Right hindlimb (tissue), 1 donor: ENCODE results near the gene XYLB.
A peak's percentile ranks its signal among the peaks of the same experiment; 100 is the strongest.
"Not testable (repeated sequence)": the region's sequence is repeated elsewhere in the genome, so short reads cannot be mapped to it uniquely, and the experiment has no call there.

ENCODE experiments used
- DNase-seq: peaks from one replicate; pipeline ENCODE4 v3.0.0-alpha.2; 2018

Gene XYLB

DNA sequence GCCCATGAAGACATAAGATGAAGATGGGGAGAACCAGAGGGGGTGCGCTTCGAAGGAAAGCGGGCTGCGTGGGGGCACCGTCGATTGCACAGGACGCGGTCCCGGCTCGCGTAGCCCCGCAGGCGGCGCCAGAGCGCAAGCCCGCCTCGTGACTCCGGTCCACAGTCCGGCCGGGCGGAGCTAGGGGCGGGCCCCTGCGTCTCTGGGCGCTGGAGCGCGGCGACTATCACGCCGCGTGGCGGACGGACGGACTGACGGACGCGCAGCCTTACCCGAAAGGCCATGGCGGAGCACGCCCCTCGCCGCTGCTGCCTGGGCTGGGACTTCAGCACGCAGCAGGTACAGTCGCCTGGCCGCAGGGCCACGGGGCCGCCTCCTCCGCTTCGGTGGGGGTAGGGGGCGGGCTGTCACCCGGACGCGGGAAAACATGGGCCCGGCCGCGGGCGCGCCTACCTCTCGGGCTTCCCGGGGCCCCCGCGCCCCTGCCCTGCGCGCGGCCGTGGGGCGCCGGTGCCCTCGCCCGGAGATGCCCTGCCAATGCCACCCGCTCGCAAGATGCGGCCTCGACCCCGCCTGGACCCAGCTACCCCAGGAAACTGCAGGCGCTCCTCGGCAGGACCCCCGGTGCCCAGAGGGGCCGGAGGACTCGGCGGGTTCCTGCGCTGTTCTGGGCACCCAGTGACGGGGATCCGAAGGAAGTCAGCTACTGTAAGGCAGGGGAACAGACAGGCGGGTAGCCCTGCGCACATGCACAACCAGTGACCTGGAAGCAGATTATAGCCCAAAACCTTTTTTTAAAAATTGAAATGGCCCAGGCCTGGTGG is at the start of gene XYLB:
TSS of gene XYLB (plus strand) at position 199 of the 824 bp plus-strand sequence. CDS start at position 283, 84 bp downstream.
- DNase-seq = peak; percentile 88

GRCh38 chr3:38297053-38297452 is 49.5 kb upstream of the XYLB start:
- not testable (repeated sequence) for DNase-seq

- DNase-seq = no peak
Observed at GRCh38 chr3:38297537-38297936, 49.0 kb upstream of the XYLB start.

DNA sequence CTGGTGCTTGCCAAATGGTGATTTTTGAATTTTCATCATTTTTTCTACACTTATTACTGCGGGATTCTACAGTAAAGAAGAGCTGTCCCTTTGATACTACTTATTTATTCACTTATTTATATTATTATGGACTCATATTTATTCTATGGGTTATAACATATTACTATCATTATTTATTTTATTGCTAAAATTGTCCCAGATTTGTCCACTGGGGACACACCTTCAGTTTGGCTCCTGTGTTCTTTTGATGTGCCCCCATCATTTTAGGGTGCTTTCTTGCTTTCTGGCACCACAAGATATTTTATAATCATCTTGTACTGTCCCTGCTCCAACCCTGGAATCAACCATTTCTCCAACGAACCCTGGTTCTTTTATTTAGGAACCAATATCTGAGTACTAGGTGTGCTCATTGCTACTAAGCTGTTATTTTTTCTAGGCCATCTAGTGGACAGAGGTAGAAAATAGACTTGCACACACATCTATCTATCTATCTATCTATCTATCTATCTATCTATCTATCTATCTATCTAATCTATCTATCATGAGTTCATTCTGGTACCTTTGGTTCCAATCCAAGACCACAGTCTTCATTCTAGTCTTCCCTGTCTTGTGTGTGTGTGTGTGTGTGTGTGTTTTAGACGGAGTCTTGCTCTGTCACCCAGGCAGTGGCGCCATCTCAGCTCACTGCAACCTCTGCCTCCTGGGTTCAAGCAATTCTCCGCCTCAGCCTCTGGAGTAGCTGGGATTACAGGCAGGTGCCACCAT is 48.5 kb upstream of the XYLB start:
- DNase-seq = no peak

GRCh38 chr3:38306941-38307340 is 39.6 kb upstream of the XYLB start:
- no peak for DNase-seq

DNA sequence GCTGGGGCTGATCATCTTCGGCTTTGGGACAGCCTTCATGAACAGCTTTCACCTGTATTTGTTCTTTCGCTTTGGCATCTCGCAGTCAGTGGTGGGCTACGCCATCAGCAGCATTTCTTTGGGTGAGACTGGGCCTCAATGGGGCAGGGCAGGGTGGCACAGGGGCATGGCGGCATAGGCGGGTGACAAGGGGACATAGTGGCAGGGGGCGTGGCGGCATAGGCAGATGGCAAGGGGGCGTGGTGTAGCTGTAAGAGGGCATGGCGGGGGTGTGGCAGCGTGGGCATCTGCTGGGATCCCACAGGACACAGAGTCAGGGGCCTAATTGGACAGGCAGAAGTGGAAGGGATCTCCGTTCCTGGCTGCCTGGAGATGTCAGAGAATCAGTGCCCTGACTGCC is 39.0 kb upstream of the XYLB start:
- DNase-seq = no peak

GRCh38 chr3:38308456-38308855 is 38.1 kb upstream of the XYLB start:
- no peak for DNase-seq

DNA sequence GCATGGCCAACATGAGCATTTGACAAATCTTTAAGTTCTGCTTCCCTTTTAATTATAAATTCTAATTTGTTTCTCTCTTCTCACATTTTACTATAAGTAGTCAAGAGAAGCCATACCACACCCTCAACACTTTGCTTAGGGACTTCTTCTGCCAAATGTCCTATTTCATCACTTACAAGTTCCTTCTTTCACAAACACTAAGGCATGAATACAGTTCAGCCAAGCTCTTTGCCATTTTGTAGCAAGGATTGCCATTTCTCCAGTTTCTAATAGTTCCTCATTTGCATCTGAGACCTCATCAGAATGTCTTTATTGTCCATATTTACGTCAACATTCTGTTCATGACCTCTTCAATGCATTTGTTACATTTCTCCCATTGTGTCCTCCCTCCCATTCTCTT is 35.1 kb upstream of the XYLB start:
- DNase-seq = no peak

DNA sequence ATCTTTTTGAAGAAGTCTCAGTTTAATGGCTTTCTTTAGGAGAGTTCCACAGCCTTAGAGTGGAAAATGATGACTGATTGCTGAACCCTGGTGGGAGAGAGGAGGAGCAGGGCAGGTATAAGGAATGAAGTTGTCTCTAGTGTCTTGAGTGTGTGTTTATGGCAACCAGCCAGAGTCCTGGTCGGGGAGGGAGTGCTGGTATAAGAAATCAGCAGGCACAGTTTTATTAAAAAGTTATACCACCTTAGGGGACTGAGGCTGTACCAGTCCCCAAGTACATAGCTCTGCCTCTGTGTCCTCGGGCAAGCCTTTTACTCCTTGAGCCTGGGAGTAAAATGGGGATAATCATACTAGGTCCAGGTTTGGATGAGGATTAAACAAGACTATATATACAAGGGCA is 34.6 kb upstream of the XYLB start:
- no peak for DNase-seq

- DNase-seq = no peak
Observed at GRCh38 chr3:38312356-38312755, 34.2 kb upstream of the XYLB start.

- no peak for DNase-seq
Observed at GRCh38 chr3:38313263-38313662, 33.3 kb upstream of the XYLB start.

GRCh38 chr3:38313695-38314094 is 32.9 kb upstream of the XYLB start:
- DNase-seq = no peak

DNA sequence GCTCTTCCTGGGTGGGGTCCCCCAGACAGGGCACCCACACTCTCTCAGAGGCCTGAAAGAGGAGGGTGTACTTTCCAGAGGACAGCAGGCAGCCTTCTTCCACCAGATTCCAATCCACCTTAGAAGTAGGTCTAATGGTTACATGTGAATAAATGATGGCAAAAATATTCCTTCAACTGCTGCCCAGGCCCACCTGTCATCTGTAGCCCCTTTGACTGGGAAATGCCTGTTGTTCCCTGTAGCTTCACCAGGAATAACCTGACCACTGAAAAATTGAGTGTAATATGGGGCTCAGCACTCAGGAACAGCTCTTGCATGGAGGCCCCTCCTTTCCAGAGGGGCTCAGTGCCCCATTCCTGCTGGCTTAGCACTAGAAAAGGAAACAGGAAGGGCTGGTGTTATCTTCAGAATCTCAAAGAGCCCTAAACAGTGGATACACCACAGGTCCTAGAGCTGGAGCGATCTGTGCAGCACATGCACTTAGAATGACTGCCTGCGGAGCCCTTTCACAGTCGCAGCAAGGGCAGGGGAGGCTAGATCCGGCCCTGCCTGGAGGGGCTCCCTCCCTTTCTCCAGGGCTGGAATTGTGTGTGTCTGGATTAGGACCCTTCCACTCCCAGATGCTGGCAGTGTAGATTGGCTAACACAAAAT is 32.3 kb upstream of the XYLB start:
- DNase-seq = no peak

DNA sequence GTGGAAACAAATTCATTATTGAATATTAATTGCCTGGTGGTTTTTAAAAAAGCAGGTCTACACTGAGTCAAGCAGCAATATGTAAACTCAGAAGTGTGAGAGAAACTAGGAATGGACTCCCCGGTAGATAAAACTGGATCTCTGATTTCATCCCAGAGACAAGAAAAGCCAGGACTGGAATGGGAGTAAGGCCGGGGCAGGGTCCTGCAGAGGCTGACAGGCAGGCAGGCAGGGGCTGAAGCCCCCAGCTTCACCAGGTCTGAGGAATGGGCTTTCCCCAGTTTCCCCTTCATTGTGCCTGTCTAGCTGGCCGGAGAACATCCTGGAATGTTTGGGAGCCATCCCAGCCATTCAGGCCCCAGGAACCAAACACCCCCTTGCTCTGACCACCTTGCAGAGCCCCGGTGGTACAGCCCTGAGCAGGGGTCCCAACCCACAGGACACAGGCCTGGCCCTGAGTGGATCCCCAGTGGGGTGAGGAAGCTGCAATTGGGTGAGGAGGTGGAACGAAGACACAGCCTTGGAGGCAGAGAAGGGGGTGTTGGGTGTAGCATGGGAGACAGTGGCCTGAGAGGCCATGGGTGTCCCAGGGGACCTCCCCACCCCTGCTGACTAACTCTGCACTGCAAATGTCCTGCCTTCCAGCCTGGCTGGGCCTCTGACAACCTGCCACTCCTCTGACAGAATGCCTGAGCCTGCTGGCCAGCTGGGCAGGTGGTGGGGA is 31.7 kb upstream of the XYLB start:
- no peak for DNase-seq

DNA sequence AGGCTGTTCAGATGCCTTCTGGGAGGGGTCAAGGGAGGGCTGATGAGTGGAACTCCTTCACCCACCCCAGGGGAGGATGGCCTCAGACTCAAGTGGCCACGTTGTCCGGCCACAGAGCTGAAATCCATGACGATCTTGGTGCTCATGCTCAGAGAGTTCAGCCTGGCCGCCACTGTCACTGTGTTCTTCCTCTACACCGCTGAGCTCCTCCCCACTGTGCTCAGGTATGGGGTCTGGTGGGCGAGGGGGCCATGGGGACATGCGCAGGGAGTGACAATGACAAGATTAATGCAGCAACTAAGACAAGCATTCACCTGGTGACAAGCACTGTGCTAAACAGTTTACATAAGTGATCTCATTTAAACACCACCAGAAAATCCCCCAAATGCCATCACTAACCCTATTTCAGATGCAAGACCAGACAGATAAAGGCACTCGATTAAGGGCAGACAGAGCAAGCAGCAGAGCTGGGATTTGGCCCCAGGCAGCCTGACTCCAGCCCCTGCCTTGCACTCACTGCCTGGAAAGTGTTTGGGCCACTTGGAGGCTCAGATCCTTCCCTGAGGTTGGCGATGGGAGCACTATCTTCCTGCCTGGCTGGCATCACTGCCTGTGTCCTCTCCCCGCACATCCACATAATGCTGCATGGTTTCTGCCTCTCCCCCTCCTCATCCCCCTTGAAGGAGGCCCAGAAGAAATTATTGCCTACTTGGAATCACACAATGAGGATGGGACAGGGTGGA is 30.9 kb upstream of the XYLB start:
- DNase-seq = no peak

DNA sequence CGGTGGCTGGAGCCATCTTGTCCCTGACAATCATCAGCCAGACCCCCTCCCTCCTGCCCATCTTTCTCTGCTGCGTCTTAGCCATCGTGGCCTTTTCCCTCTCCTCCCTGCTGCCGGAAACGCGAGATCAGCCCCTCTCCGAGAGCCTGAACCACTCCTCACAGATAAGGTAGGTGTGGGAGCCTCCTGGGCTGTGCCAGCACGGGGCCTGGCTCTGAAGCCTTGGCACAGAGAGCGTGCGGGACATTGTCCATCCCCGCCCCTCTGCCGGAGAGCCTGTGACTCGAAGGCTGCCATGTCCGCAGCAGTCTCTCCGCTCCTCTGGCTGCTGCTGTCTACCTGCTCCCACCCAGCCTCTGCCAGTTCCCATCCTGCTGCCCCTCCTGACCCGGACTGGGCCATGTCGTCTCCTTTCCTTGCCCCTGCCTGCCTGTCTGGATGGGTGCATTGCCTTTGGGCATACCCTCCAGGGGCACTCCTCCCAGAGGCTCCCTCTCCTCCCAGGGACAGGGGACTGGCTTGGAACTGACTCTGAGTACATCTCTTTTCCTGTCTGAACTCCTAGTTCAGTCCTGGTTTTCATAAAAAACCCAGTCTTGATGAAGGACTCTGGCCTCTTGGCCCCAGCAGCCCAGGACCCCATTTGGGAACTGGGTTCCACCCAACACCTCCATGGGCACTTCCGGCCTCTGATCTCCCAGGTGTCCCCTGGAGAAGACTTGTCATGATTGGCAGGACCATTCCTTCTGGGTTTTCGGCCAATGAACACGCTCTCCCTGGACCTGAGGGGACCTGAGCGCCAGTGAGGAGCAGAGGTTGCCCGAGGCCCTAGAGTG is 30.0 kb upstream of the XYLB start:
- no peak for DNase-seq

- no peak for DNase-seq
Observed at GRCh38 chr3:38317192-38317759, 29.3 kb upstream of the XYLB start.

DNA sequence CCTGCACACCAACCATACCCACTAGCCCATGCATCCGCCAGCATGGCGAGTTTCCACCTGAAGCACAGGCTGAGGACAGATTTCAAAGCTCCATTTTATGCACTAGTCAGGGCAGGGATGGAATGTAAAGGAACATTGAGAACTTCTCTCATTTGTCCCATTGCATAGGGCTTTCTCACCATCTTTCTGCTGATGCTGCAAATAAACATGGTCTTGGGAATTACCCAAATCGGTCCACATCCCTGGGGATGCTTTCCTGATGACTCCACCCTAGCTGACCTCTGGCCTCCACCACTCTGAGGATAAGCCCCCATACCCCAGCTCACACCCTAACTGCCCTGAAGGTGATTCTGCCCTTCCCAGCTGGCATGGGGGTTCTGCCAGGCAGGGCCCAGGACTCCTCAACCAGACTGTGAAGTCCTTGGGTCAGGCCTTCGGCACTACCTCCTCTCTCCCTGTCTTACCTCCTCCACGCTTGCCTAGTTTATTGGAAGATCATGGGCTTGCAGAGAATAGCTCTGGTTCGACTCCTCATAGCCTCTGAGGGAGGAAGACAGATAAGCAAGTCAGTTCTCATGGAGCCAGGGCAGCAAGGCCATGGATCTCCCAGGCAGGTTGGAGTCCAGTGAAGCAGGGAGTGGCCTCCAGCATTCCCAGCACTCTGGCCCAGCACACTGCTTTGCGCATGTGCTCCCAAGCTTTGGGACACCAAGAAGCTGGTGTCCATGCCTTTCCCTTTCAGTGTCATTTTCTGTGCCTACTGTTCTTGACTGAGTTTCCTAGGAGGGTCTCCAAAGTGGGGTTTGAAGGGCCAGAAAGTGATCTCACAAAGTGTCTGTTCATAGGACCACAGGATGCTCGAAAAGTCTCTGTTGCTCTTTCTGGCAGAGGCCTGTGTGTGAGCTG is 27.6 kb upstream of the XYLB start:
- no peak for DNase-seq

GRCh38 chr3:38320638-38321037 is 25.9 kb upstream of the XYLB start:
- not testable (repeated sequence) for DNase-seq

- DNase-seq = no peak
Observed at GRCh38 chr3:38323060-38323459, 23.5 kb upstream of the XYLB start.
